Duodenal mucosa (tissue), 2 donors: Measurements from ENCODE around the gene PRKAB1.
"Not testable (repeated sequence)": the region's sequence is repeated elsewhere in the genome, so short reads cannot be mapped to it uniquely, and the experiment has no call there.

Experiments used
- H3K27ac ChIP-seq: one replicate; pipeline ENCODE4 v1.7.0; 2013; ENCODE audit warnings: low read depth, low read length
- H3K27me3 ChIP-seq, 2 donors: one replicate each; pipeline ENCODE4 v1.7.0; 2013; ENCODE audit warnings: low read length in 2 of 2, control low read depth in 1 of 2; ENCODE audit not compliant: insufficient read depth in 2 of 2, control insufficient read depth in 1 of 2
- H3K36me3 ChIP-seq, 2 donors: one replicate each; pipeline ENCODE4 v1.7.0; 2013; ENCODE audit warnings: low read length in 2 of 2, control low read depth in 1 of 2; ENCODE audit not compliant: insufficient read depth in 2 of 2, control insufficient read depth in 1 of 2
- H3K4me1 ChIP-seq, 2 donors: one replicate each; pipeline ENCODE4 v1.7.0; 2013; ENCODE audit warnings: low read length in 2 of 2, control low read depth in 1 of 2; ENCODE audit not compliant: insufficient read depth in 2 of 2, control insufficient read depth in 1 of 2
- H3K4me3 ChIP-seq, 2 donors: one replicate each; pipeline ENCODE4 v1.7.0; 2013; ENCODE audit warnings: low read length in 2 of 2, low read depth in 1 of 2
- H3K9ac ChIP-seq, 2 donors: one replicate each; pipeline ENCODE4 v1.7.0; 2013; ENCODE audit warnings: low read length in 2 of 2, low read depth in 1 of 2
- H3K9me3 ChIP-seq, 2 donors: one replicate each; pipeline ENCODE4 v1.7.0; 2013; ENCODE audit warnings: low read length in 2 of 2, control low read depth in 1 of 2; ENCODE audit not compliant: control insufficient read depth in 1 of 2

The PRKAB1 gene

DNA sequence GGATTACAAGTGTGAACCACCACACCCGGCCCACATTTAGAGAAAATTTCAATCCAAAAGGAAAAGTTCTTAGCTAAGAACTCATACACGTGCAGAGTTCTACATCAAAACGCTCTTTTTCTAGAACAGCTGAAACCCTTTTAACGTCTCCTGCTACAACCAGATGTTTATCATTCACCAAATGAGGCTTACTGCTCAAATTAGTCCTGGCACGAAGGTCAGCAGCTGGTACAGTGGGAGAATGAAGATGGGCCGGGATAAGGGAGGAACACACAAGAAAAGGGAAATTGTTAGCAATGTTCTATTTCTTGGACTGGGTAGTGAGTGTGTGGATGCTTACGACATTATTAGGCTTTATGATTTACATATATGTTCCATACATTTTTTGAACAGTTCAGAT lies 37.2 kb downstream of the PRKAB1 start:
- peaks cover 0 to 6% of the 10 kb centered on the region in 2 donors for H3K36me3 ChIP-seq
- no peaks in the 10 kb centered on the region for H3K4me1 ChIP-seq
- H3K9me3 ChIP-seq, result no peaks in the 10 kb centered on the region
- H3K27me3 ChIP-seq, result no peaks in the 10 kb centered on the region
- no peak overlapping the region for H3K4me3 ChIP-seq
- no peak overlapping the region for H3K27ac ChIP-seq
- no peak overlapping the region for H3K9ac ChIP-seq

DNA sequence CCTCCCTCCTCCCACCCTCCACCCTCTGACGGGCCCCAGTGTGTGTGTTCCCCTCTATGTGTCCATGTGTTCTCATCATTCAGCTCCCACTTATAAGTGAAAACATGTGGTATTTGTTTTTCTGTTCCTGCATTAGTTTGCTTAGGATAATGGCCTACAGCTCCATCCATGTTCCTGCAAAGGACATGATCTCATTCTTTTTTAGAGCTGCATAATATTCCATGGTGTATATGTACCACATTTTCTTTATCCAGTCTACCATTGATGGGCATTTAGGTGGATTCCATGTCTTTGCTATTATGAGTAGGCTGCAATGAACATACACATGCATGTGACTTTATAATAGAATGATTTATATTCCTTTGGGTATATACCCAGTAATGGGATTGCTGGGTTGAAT lies 38.5 kb downstream of the PRKAB1 start:
- not testable (repeated sequence) for H3K36me3 ChIP-seq, H3K4me1 ChIP-seq, H3K27ac ChIP-seq, H3K4me3 ChIP-seq, H3K27me3 ChIP-seq, H3K9me3 ChIP-seq, H3K9ac ChIP-seq

DNA sequence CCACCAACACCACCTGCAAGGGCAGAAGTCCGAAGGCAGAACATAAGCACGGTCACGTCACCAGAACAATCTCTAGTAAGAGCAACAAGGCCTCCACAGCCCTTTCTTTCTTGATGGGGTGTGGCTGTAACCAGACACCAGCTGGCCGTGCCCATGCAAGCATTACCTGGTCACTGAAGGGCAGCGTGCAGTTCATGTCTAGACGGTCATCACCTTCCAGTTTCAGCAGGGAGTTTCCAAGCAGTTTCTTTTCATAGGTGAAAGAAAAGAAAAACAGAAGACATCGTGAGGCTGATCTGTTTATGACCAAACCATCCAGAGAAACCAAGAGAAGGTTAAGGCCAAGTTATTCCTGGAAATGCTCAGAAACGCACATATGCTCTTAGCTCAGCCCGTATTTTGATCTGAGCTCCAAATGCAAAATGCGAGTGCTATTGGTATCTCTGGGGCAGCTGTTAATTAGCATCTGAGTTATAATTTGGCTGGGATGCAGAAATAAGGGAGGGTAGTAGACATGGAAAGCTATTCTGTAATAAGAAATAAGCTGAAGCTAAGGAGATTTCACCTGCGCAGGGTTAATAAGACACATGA lies 42.5 kb downstream of the PRKAB1 start:
- Histone ChIP-seq H3K4me3 (no peak overlapping the region), H3K27ac (no peak overlapping the region), H3K4me1 (peaks cover 0 to 9% of the 10 kb centered on the region in 2 donors), H3K9me3 (no peaks in the 10 kb centered on the region), H3K36me3 (peaks cover 3 to 10% of the 10 kb centered on the region in 2 donors), H3K27me3 (no peaks in the 10 kb centered on the region), H3K9ac (no peak overlapping the region)

DNA sequence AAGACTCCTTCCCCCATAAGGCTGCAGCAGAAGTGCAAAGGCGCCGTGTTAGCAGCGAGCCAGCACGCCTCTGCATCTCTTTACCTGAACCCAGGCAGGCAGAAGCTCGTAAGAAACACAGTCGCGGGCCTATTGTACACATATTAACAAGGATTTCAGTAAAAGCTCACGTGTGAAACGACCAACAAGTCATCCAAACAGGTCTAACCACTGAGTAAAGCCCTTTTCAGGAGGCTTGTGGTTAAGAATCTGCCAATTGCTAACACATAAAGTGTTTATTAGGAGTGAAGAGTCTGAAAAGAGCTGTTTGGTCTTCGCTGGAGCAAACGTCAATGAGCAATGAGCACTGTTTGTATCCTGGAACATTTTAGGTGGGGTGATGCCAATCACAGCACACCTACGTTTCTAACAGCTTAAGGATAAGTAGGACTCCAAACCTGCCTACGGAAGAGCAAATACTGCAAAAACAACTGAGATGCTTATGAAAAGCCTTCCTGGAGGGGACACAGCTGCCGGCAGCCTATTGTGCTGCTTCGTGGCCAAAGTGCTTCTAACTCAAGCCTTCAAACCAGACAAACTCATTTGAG lies 43.1 kb downstream of the PRKAB1 start:
- Histone ChIP-seq H3K9ac (no peak overlapping the region), H3K9me3 (no peaks in the 10 kb centered on the region), H3K4me1 (peaks cover 0 to 13% of the 10 kb centered on the region in 2 donors), H3K4me3 (no peak overlapping the region), H3K27ac (no peak overlapping the region), H3K27me3 (no peaks in the 10 kb centered on the region), H3K36me3 (peaks cover 3 to 10% of the 10 kb centered on the region in 2 donors)

DNA sequence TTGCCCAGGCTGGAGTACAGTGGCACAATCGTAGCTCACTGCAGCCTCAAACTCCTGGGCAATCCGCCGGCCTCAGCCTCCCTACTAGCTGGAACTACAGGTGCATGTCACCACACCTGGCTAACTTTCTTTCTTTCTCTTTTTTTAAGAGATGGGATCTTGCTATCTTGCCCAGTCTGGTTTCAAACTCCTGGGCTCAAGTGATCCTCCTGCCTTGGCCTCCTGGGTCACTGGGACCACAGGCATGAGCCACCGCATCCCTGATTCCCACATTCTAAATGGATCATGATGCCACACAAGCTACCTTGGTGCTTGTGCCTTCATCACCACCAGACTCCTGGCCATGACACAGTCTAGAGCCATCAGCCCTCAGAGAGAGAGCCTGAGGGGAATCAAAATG lies 43.8 kb downstream of the PRKAB1 start:
- peaks cover 4 to 18% of the 10 kb centered on the region in 2 donors for H3K4me1 ChIP-seq
- no peak overlapping the region for H3K4me3 ChIP-seq
- no peak overlapping the region for H3K9ac ChIP-seq
- H3K27ac ChIP-seq, result peak overlapping the region; percentile 33
- H3K9me3 ChIP-seq, result no peaks in the 10 kb centered on the region
- H3K36me3 ChIP-seq, result peaks cover 3 to 10% of the 10 kb centered on the region in 2 donors
- H3K27me3 ChIP-seq, result no peaks in the 10 kb centered on the region

DNA sequence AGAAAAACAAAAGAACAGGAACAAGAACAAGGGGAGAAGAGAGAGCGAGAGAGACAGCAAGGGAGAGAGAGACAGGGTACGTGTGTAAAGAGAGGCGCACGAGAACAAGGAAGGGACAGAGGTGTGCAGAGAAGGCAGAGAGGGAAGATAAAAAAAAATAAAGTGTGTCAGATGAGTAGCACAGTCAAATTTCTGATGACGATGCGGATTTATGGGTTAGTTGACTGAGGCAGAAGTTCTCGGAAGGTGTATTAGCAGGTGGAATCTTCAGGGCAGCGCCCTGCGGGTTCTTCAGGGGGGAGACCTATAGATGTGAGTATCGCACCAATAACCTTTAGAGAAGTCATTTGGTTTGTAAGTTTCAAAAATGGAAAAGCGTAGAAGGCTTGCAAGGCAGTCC lies 44.8 kb downstream of the PRKAB1 start:
- Histone ChIP-seq H3K36me3 (peaks cover 3 to 10% of the 10 kb centered on the region in 2 donors), H3K4me1 (peaks cover 7 to 21% of the 10 kb centered on the region in 2 donors), H3K27ac (no peak overlapping the region), H3K9ac (no peak overlapping the region), H3K9me3 (no peaks in the 10 kb centered on the region), H3K4me3 (no peak overlapping the region), H3K27me3 (no peaks in the 10 kb centered on the region)

DNA sequence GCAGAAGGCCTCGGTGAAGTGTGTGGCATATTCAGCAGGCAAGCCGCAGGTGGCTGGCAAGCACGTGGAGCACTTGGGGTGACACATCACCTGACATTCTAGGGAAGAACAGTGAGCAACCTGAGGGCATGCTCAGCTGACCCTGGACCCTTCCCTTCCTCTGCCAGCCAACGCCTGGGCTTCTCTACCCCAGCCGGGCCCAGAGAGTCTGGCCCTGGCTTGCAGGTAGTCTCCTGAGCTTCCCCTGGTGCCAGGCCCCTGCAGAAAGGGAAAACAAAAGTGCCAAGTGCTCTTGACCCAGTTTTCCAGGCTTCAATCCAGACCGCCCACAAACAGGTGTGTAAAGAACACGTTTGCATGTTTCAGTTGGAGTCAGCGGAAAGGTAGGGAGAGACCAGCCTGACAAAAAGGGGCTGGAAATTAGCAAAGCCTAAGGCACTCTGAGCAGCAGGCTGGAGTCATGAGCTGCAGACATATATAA lies 45.7 kb downstream of the PRKAB1 start:
- Histone ChIP-seq H3K4me3 (no peak overlapping the region), H3K9ac (no peak overlapping the region), H3K27me3 (no peaks in the 10 kb centered on the region), H3K4me1 (peaks cover 7 to 21% of the 10 kb centered on the region in 2 donors), H3K36me3 (peaks cover 3 to 10% of the 10 kb centered on the region in 2 donors), H3K9me3 (no peaks in the 10 kb centered on the region), H3K27ac (no peak overlapping the region)

DNA sequence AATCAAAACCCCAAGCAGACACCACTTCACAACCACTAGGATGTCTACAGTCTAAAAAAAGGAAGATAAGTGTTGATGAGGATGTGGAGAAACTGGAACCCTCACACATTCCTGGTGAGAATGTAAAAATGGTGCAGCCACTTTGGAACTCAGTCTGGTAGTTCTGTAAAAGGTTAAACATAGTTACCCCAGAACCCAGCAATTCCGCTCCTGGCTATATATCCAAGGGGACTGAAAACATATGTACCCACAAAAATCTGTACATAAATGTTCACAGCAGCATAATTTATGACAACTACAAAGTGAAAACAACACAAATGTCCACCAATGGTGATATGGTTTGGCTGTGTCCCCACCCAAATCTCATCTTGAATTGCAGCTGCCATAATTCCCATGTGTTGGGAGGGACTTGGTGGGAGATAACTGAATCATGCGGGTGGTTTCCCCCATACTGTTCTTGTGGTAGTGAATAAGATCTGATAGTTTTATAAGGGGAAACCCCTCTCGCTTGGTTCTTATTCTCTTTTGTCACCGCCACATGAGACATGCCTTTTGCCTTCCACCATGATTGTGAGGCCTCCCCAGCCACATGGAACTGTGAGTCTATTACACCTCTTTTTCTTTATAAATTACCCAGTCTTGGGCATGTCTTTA lies 46.8 kb downstream of the PRKAB1 start:
- no peak overlapping the region for H3K27ac ChIP-seq
- H3K9ac ChIP-seq, result no peak overlapping the region
- H3K4me1 ChIP-seq, result peaks cover 7 to 21% of the 10 kb centered on the region in 2 donors
- H3K9me3 ChIP-seq, result no peaks in the 10 kb centered on the region
- H3K4me3 ChIP-seq, result no peak overlapping the region
- peaks cover 3 to 10% of the 10 kb centered on the region in 2 donors for H3K36me3 ChIP-seq
- H3K27me3 ChIP-seq, result no peaks in the 10 kb centered on the region

DNA sequence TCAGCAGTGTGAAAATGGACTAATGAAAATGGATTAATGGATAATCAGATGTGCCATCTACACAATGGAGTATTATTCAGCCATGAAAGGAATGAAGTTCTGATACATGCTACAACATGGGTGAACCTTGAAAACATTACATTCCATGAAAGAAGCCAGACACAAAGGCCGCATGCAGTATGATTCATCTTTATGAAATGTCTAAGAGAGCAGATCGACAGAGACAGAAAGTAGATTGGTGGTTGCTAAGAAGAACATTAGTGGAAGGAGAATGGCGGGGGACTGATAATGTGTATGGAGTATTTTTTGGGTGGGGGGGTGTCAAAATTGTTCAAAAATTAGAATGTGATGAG lies 47.3 kb downstream of the PRKAB1 start:
- peaks cover 7 to 21% of the 10 kb centered on the region in 2 donors for H3K4me1 ChIP-seq
- H3K9me3 ChIP-seq, result no peaks in the 10 kb centered on the region
- H3K36me3 ChIP-seq, result peaks cover 3 to 10% of the 10 kb centered on the region in 2 donors
- no peak overlapping the region for H3K27ac ChIP-seq
- H3K27me3 ChIP-seq, result no peaks in the 10 kb centered on the region
- H3K4me3 ChIP-seq, result no peak overlapping the region
- no peak overlapping the region for H3K9ac ChIP-seq

DNA sequence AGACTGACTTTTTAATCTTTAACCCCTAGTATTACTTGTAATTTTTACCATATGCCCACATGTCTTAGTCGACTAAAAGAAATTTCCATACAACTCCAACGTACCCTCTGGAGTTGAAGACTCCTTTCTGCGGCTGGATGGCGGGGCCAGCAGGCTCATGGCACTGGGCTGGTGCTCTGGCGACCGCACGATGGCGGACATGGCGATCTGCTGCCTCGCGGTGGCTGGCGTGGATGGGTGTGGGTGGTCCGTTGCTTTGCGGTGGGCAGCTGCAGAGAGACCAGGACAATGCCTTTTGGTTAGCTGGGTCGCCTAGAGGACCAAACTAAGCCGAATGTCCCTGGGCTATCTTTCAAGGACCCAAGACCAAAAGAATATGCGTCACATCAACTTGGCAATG lies 50.2 kb downstream of the PRKAB1 start:
- no peak overlapping the region for H3K9ac ChIP-seq
- H3K27ac ChIP-seq, result no peak overlapping the region
- H3K9me3 ChIP-seq, result no peaks in the 10 kb centered on the region
- no peak overlapping the region for H3K4me3 ChIP-seq
- peaks cover 3 to 6% of the 10 kb centered on the region in 2 donors for H3K36me3 ChIP-seq
- no peaks in the 10 kb centered on the region for H3K27me3 ChIP-seq
- peaks cover 7 to 14% of the 10 kb centered on the region in 2 donors for H3K4me1 ChIP-seq
